HCT116 (cell line): ENCODE results near the gene OTUD5. TPM values are rescaled to one million over a fixed set of nuclear protein-coding genes. Genes with fewer than 3 reads are reported as not detected.

Experiments used
- ATAC-seq: fragments of 200-7000 bp; cut with Tn5 transposase; 2 replicates; pipeline ENCODE4 v1.9.1; 2020; ENCODE audit warnings: mild to moderate bottlenecking, moderate library complexity
- BruUV-seq: library from RNA; stranded (reverse); fragments of 400-500 nt; replicated peaks from 2 replicates; lab custom pipeline; 2021; lab: Mats Ljungman, UMichigan
- CTCF ChIA-PET: fragments of 300-600 bp; sonication (Branson Sonifier 250); formaldehyde crosslinking; loops from one replicate; lab custom pipeline; 2021; ENCODE audit warnings: antibody characterized with exemption; lab: Charles Lee
- POLR2A ChIA-PET: fragments of 300-600, 350-600 bp; sonication (Branson Sonifier 250); formaldehyde crosslinking; loops from one replicate; lab custom pipeline; 2021; ENCODE audit warnings: antibody characterized with exemption; lab: Charles Lee
- RAD21 ChIA-PET, 2 experiments: fragments of 300-600 bp; sonication (Branson Sonifier 250); formaldehyde crosslinking; loops; one replicate each; lab custom pipeline; 2023; ENCODE audit warnings: low total read pairs in 2 of 2; ENCODE audit not compliant: uncharacterized antibody in 2 of 2, unreplicated experiment in 2 of 2, low non-redundant PET in 1 of 2; lab: Charles Lee
- DNase-seq: peaks from one replicate; pipeline ENCODE4 v3.0.0-alpha.2; 2010; ENCODE audit warnings: low read depth, low spot score
- H2AFZ ChIP-seq: fragments of 200-600 bp; shearing (Covaris generic), sonication (generic); 2 replicates; pipeline ENCODE4 v1.6.1; 2017; ENCODE audit warnings: low read depth, mixed run types, mixed read lengths, antibody characterized with exemption, low read length; ENCODE audit not compliant: poor library complexity, severe bottlenecking
- H3K27ac ChIP-seq: 2 replicates; pipeline ENCODE4 v1.5.1; 2012; ENCODE audit warnings: low read depth, low read length
- H3K27me3 ChIP-seq: fragments of 200-600 bp; sonication (generic); 2 replicates; pipeline ENCODE4 v1.6.1; 2016; ENCODE audit warnings: mixed run types, low read length, mixed read lengths; ENCODE audit not compliant: insufficient read depth
- H3K36me3 ChIP-seq, 2 experiments: fragments of 200-500 bp in 1 of 2; fragments of 200-600 bp in 1 of 2; sonication (Bioruptor generic) in 1 of 2; sonication (generic) in 1 of 2; 2 replicates each; pipeline versions ENCODE4 v1.5.1 to v1.6.1; 2014 to 2016; ENCODE audit warnings: low read length in 2 of 2, inconsistent platforms in 1 of 2, mixed read lengths in 1 of 2, mixed run types in 1 of 2; ENCODE audit not compliant: insufficient read depth in 2 of 2, control insufficient read depth in 1 of 2
- H3K4me1 ChIP-seq, 2 experiments: fragments of 200-600 bp in 1 of 2; sonication (generic) in 1 of 2; 2 replicates each; pipeline versions ENCODE4 v1.5.1 to v1.6.1; 2012 to 2017; ENCODE audit warnings: low read length in 2 of 2, inconsistent platforms in 1 of 2, mild to moderate bottlenecking in 1 of 2, mixed read lengths in 1 of 2, mixed run types in 1 of 2, moderate library complexity in 1 of 2; ENCODE audit not compliant: insufficient read depth in 2 of 2, control insufficient read depth in 1 of 2
- H3K4me2 ChIP-seq: fragments of 200-600 bp; sonication (generic); 2 replicates; pipeline ENCODE4 v1.6.1; 2017; ENCODE audit warnings: mixed run types, low read length, mixed read lengths
- H3K4me3 ChIP-seq, 2 experiments: fragments of 200-600 bp in 1 of 2; sonication (generic) in 1 of 2; replicated peaks in 1 of 2; 2 replicates each; pipeline ENCODE4 v1.5.1; 2011 to 2016; ENCODE audit warnings: low read length in 2 of 2, control low read depth in 1 of 2, low read depth in 1 of 2, mild to moderate bottlenecking in 1 of 2, mixed read lengths in 1 of 2, mixed run types in 1 of 2
- H3K79me2 ChIP-seq: fragments of 200-600 bp; sonication (generic); 2 replicates; pipeline ENCODE4 v1.6.1; 2017; ENCODE audit warnings: mild to moderate bottlenecking, mixed run types, low read length, moderate library complexity, mixed read lengths; ENCODE audit not compliant: insufficient read depth
- H3K9ac ChIP-seq: fragments of 200-600 bp; sonication (generic); 2 replicates; pipeline ENCODE4 v1.6.1; 2016; ENCODE audit warnings: low read length, mixed read lengths
- H3K9me2 ChIP-seq: fragments of 200-600 bp; sonication (generic), shearing (Covaris generic); 2 replicates; pipeline ENCODE4 v1.6.1; 2017; ENCODE audit warnings: mixed run types, mild to moderate bottlenecking, moderate library complexity; ENCODE audit not compliant: insufficient read depth
- H3K9me3 ChIP-seq, 2 experiments: fragments of 200-500 bp in 1 of 2; fragments of 200-600 bp in 1 of 2; sonication (Bioruptor generic) in 1 of 2; sonication (generic) in 1 of 2; 2 replicates each; pipeline ENCODE4 v1.6.1; 2014 to 2017; ENCODE audit warnings: low read length in 2 of 2, mixed read lengths in 2 of 2, inconsistent platforms in 1 of 2, low read depth in 1 of 2, mild to moderate bottlenecking in 1 of 2, mixed run types in 1 of 2, moderate library complexity in 1 of 2; ENCODE audit not compliant: control insufficient read depth in 1 of 2, insufficient read depth in 1 of 2
- H4K20me1 ChIP-seq: fragments of 200-600 bp; sonication (generic), shearing (Covaris generic); 2 replicates; pipeline ENCODE4 v1.6.1; 2017; ENCODE audit warnings: mixed run types, mild to moderate bottlenecking, moderate library complexity; ENCODE audit not compliant: insufficient read depth
- EGR1 ChIP-seq: IDR thresholded peaks from 2 replicates; pipeline ENCODE4 v1.6.1; 2012; ENCODE audit warnings: low read depth
- JUND ChIP-seq: IDR thresholded peaks from 2 replicates; pipeline ENCODE4 v1.6.1; 2012
- POLR2AphosphoS5 ChIP-seq: IDR thresholded peaks from 2 replicates; pipeline ENCODE4 v1.6.1; 2011; ENCODE audit warnings: mild to moderate bottlenecking, low read depth, low read length, moderate library complexity
- TCF7L2 ChIP-seq: IDR thresholded peaks from 2 replicates; pipeline ENCODE4 v1.7.0; 2011; ENCODE audit warnings: borderline replicate concordance, inconsistent platforms; ENCODE audit not compliant: insufficient read depth, insufficient read length; ENCODE audit errors: extremely low read depth
- YY1 ChIP-seq: IDR thresholded peaks from 2 replicates; pipeline ENCODE4 v1.6.1; 2011; ENCODE audit warnings: low read length, low read depth, moderate library complexity, mild to moderate bottlenecking; ENCODE audit not compliant: insufficient replicate concordance; ENCODE audit errors: extremely low read depth
- ZNF274 ChIP-seq: fragments of 200-500 bp; sonication (Bioruptor generic); IDR thresholded peaks from 2 replicates; pipeline ENCODE4 v1.6.1; 2014; ENCODE audit warnings: mild to moderate bottlenecking, low read depth, low read length, inconsistent platforms
- intact Hi-C: fragments of 100-400 bp; cut with micrococcal nuclease; formaldehyde crosslinking; loops from 2 replicates; pipeline ENCODE4 v1.10.0; 2022
- total RNA-seq: library from RNA; stranded (reverse); gene quantifications from one replicate; pipeline ENCODE4 v1.2.1, GENCODE V29; 2021; ENCODE audit not compliant: unreplicated experiment
- TF ChIP-seq, protein P1 (sequence below): IDR thresholded peaks from 2 replicates; pipeline ENCODE4 v1.6.1; 2012

OTUD5 gene
- total RNA-seq, 1 experiment from 2014 or later = 42.6 TPM

DNA sequence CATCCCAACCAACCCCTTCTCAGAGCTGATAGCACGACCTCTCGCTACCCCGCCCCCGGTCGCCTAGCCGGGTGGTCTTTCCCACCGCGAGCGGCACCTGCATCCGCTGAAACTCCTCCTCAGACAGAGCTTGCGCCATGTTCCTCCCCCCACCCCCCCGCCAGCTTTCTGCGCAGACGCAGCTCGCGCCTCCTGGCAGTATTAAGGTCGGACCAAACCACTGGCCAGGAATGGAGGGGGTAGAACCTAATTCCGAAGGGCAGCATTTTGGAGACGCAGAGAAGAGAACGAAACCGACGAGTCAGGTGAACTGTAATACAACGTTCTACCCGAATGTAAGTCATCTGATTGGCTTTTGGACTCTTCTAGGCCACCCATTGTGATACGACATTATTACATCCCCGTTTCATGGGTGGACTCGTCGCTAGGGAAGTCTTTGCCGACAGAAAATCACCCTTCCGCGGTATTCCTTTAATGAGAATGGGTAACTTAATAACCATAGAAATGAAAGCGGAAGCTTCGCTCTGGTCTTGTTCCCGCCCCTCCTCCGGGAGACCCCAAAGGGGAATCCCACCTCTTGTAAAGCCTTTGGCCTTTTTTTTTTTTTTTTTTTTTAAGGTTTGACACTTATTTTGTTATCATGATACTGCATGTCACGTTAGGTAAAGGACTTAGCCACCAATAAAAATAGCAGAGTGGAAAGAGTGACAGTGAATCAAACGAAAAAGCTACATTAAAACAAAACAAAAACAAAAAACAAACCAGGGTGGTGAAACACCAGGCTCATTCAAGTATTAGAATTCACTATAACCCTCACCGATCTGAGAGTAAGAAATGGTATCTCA is 44.9 kb upstream of the OTUD5 start, which contains the start of gene GRIPAP1 (continued):
- TF ChIP-seq YY1 (peak; percentile 89), POLR2AphosphoS5 (peak; percentile 72), ZNF274 (no peak), EGR1 (no peak), JUND (peak; percentile 49)

DNA sequence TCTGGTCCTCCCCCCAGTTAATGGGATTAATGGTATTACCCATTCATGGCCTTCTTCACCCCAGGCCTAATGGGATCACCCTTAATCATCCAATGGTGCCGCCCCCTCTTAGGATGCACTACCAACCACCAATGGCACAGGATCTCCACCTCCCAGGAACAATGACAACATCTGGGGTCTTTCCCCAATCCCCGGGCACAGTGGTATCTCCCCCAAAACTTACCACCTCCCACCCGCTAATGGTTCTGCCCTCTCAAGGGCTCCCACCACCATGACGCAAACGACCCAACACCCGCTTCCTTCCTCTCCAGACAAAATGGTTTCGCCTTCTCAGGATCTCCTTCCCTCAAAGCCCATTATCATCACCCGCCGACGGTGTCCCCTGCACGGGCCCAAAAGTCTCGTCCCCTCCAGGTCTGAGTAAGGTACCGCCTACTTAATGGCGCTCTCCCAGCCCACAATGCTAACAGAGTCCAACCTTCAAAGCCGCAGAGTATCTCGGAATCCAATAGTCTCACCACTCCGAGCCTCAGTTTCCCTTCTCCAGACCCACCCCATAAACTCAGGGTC is 44.2 kb upstream of the OTUD5 start:
- Histone ChIP-seq H3K27me3 (no peaks in the 10 kb centered on the region), H3K36me3 (no peaks in the 10 kb centered on the region), H3K4me1 (peaks cover 0 to 10% of the 10 kb centered on the region in 2 experiments; a peak in 1 of 4 replicates), H3K27ac (peak overlapping the region; percentile 81), H3K9me2 (no peaks in the 10 kb centered on the region), H3K9ac (peak overlapping the region; percentile 69), H4K20me1 (no peaks in the 10 kb centered on the region), H3K4me2 (peak overlapping the region; percentile 78), H3K4me3 (peak overlapping the region; percentile 78 to 86), H3K9me3 (no peaks in the 10 kb centered on the region), H2AFZ (no peak overlapping the region), H3K79me2 (peaks cover 5% of the 10 kb centered on the region; the same call in 1 of the 2 replicates)
- ChIA-PET RAD21 (no interaction called here), POLR2A (interaction anchor here (0.6 to 1.0 kb wide), 2 partner anchors 34 to 40 kb away, joined by 4 read pairs; no protein-coding TSS in a partner anchor), CTCF (no interaction called here)
- ATAC-seq = peak; percentile 61
- BruUV-seq = TSS peak; percentile 57
- peak; percentile 7 for DNase-seq
- intact Hi-C loops = loop anchor here (5.0 kb wide), 1 partner anchor 41 kb away; the partner anchor contains the start of gene TFE3
- no peak for TF ChIP-seq TCF7L2
- TF ChIP-seq, protein P1, sequence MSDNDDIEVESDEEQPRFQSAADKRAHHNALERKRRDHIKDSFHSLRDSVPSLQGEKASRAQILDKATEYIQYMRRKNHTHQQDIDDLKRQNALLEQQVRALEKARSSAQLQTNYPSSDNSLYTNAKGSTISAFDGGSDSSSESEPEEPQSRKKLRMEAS = 0 out of 2 replicates have a peak, but pooled peaks have one; percentile 14
